ENCODE results near the gene NEK1. TPM values are rescaled to one million over a fixed set of nuclear protein-coding genes. Genes with fewer than 3 reads are reported as not detected.

NEK1 gene
- polyA plus RNA-seq, 1 donor (not counting 4 experiments of a cell fraction or from before 2014, with no cell fraction given) = 7.8 TPM

GRCh38 chr4:169348541-169348940, 263.8 kb downstream of the NEK1 start:
- TF ChIP-seq EZH2 (IDR thresholded peaks at IDR 0.05; ENCODE audit: low read length) = no peak
- no peak for TF ChIP-seq CTCF (optimal IDR thresholded peaks at IDR 0.05 in 1 of 3, IDR thresholded peaks at IDR 0.05 in 1 of 3, conservative IDR thresholded peaks at IDR 0.05 in 1 of 3; ENCODE audit: extremely low read depth in 1 of 3, insufficient read depth in 2 of 3, low read length in 3 of 3)
- no peak for FAIRE-seq
- no peaks in the 10 kb centered on the region for H3K9me1 ChIP-seq (ENCODE audit: control insufficient read depth, extremely low read depth, insufficient read depth, low read length)
- H2AFZ ChIP-seq (ENCODE audit: control insufficient read depth, low read length) = no peak overlapping the region
- H3K27me3 ChIP-seq (ENCODE audit: control insufficient read depth, extremely low read depth, insufficient read depth, low read length) = no peaks in the 10 kb centered on the region
- H3K9ac ChIP-seq (ENCODE audit: control insufficient read depth, extremely low read depth, insufficient read depth, low read length) = no peak overlapping the region
- DNase-seq (ENCODE audit: low read depth, low spot score) = no peak
- peaks cover 11% of the 10 kb centered on the region for H3K4me1 ChIP-seq (ENCODE audit: control insufficient read depth, extremely low read depth, insufficient read depth, low read length)
- H3K27ac ChIP-seq (ENCODE audit: control insufficient read depth, insufficient read depth, low read length) = no peak overlapping the region
- no peak overlapping the region for H3K4me3 ChIP-seq (ENCODE audit: control insufficient read depth in 2 of 3, extremely low read depth in 1 of 3, insufficient read depth in 2 of 3, low read depth in 1 of 3, low read length in 3 of 3)
- no peaks in the 10 kb centered on the region for H3K79me2 ChIP-seq (ENCODE audit: control insufficient read depth, insufficient read depth, low read length)
- dilution Hi-C loops (cut with MboI; ENCODE audit: extremely low pct_ligation_motif_present, low sequenced_read_pairs) = no loop called here
- no peaks in the 10 kb centered on the region for H3K9me3 ChIP-seq (ENCODE audit: control insufficient read depth, low read depth, low read length)
- no peaks in the 10 kb centered on the region for H3K36me3 ChIP-seq (ENCODE audit: control insufficient read depth in 2 of 2, extremely low read depth in 1 of 2, insufficient read depth in 2 of 2, low read length in 2 of 2)
- no peaks in the 10 kb centered on the region for H4K20me1 ChIP-seq (ENCODE audit: control insufficient read depth, extremely low read depth, insufficient read depth, low read length)
- H3K4me2 ChIP-seq (ENCODE audit: control insufficient read depth, extremely low read depth, insufficient read depth, low read depth, low read length) = no peak overlapping the region

GRCh38 chr4:169346840-169347239, 265.5 kb downstream of the NEK1 start:
- H2AFZ ChIP-seq (ENCODE audit: control insufficient read depth, low read length) = no peak overlapping the region
- no peaks in the 10 kb centered on the region for H3K9me1 ChIP-seq (ENCODE audit: control insufficient read depth, extremely low read depth, insufficient read depth, low read length)
- no peaks in the 10 kb centered on the region for H3K9me3 ChIP-seq (ENCODE audit: control insufficient read depth, low read depth, low read length)
- H4K20me1 ChIP-seq (ENCODE audit: control insufficient read depth, extremely low read depth, insufficient read depth, low read length) = no peaks in the 10 kb centered on the region
- no peaks in the 10 kb centered on the region for H3K27me3 ChIP-seq (ENCODE audit: control insufficient read depth, extremely low read depth, insufficient read depth, low read length)
- no peak overlapping the region for H3K9ac ChIP-seq (ENCODE audit: control insufficient read depth, extremely low read depth, insufficient read depth, low read length)
- DNase-seq (ENCODE audit: low read depth, low spot score) (no peak), FAIRE-seq (no peak)
- no peak overlapping the region for H3K4me2 ChIP-seq (ENCODE audit: control insufficient read depth, extremely low read depth, insufficient read depth, low read depth, low read length)
- dilution Hi-C loops (cut with MboI; ENCODE audit: extremely low pct_ligation_motif_present, low sequenced_read_pairs) = no loop called here
- no peak for TF ChIP-seq EZH2 (IDR thresholded peaks at IDR 0.05; ENCODE audit: low read length)
- TF ChIP-seq CTCF (optimal IDR thresholded peaks at IDR 0.05 in 1 of 3, IDR thresholded peaks at IDR 0.05 in 1 of 3, conservative IDR thresholded peaks at IDR 0.05 in 1 of 3; ENCODE audit: extremely low read depth in 1 of 3, insufficient read depth in 2 of 3, low read length in 3 of 3) = no peak
- no peak overlapping the region for H3K27ac ChIP-seq (ENCODE audit: control insufficient read depth, insufficient read depth, low read length)
- no peaks in the 10 kb centered on the region for H3K79me2 ChIP-seq (ENCODE audit: control insufficient read depth, insufficient read depth, low read length)
- H3K4me1 ChIP-seq (ENCODE audit: control insufficient read depth, extremely low read depth, insufficient read depth, low read length) = peaks cover 11% of the 10 kb centered on the region
- H3K36me3 ChIP-seq (ENCODE audit: control insufficient read depth in 2 of 2, extremely low read depth in 1 of 2, insufficient read depth in 2 of 2, low read length in 2 of 2) = no peaks in the 10 kb centered on the region
- H3K4me3 ChIP-seq (ENCODE audit: control insufficient read depth in 2 of 3, extremely low read depth in 1 of 3, insufficient read depth in 2 of 3, low read depth in 1 of 3, low read length in 3 of 3) = no peak overlapping the region

All from keratinocyte (primary cell).